EL (cell line): ENCODE results near the gene MAGEA8.
"Not testable (repeated sequence)": the region's sequence is repeated elsewhere in the genome, so short reads cannot be mapped to it uniquely, and the experiment has no call there.

ENCODE experiments used
- DNase-seq: peaks from one replicate; pipeline ENCODE4 v3.0.0-alpha.2; 2016

The MAGEA8 gene, protein sequence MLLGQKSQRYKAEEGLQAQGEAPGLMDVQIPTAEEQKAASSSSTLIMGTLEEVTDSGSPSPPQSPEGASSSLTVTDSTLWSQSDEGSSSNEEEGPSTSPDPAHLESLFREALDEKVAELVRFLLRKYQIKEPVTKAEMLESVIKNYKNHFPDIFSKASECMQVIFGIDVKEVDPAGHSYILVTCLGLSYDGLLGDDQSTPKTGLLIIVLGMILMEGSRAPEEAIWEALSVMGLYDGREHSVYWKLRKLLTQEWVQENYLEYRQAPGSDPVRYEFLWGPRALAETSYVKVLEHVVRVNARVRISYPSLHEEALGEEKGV

DNA sequence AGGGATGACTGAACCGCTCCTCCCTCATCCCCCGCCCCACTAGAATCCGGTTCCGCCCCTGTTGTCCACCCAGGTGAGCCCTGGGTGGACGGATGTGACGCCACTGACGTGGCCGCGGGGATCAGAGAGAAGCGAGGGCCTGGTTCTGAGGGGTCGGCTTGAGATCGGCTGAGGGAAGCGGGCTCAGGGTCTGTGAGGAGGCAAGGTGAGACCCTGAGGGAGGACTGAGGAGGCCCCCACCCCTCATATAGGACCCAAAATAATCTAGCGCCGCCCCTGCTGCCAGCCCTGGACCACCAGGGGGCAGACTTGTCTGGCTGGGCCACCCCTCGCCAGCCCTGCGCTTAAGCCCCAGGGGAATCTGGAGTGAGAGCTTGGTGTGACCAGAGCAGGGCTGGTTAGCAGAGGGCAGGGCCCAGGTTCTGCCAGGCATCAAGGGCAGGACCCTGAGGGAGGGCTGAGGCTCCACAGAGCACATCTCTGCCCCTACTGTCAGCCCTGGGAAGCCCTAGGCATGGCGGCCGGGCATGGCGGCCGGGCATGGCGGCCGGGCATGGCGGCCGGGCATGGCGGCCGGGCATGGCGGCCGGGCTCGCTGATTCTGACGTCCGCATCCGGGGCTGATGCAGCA is at the start of gene MAGEA8:
MAGEA8 (plus strand) TSS at position 103 of the 631 bp plus-strand sequence. CDS start 3,090 bp downstream, outside the sequence.
- DNase-seq, result no peak

DNA sequence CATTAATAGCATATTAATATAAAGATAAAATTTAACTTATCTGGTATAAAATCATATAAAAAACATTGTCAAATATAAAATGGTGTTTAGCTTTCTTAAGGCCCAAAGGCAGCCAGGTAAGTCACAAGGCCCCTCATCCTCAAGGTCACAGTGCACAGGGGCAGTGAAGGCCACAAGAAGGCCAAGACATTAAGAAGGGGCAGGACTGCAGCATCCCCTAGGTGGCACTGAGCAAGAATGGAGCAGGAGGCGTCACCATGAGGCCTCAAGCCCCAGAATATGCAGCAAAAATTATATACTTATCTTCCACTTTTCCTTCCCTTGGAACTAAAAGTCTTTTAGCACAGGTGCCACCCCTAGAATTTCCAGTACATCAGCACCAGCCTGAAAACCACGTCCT is 49.5 kb upstream of the MAGEA8 start:
- DNase-seq, result no peak

DNA sequence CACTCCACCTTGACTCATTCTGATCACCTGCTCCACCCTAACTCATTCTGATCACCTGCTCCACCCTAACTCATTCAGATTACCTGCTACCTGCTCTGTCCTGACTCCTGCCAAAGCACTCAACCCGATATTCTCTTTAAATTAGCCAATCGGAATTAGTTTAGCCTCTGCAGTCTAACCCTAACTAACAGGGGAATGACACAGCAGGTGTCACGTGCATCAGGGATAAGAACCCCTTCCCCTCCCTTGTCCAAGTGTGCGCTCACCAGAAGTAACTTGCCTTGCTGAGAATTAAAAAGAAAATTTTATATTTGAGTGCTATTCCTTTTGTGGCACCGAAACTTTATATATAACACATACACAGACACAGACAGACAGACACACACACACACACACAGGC is 44.3 kb upstream of the MAGEA8 start:
- DNase-seq, result not testable (repeated sequence)

DNA sequence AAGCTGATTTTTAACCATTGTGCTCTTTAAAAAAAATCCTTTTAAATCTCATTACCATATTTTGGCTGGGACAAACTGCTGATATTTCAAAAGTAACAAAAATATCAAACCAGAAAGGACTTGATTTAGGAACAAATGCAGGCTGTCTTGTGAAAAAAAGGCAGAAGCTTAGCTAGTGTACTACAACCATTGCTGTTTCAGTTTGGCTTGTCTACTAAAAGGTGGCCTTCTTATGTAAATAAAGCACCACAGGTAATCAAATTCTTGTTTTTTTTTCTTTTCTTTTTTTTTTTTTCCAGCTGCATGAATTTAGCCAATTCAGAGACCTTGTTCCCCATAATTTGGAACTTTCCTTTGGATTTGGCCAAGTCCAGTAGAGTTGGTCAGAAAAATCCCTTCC is 43.8 kb upstream of the MAGEA8 start:
- no peak for DNase-seq

DNA sequence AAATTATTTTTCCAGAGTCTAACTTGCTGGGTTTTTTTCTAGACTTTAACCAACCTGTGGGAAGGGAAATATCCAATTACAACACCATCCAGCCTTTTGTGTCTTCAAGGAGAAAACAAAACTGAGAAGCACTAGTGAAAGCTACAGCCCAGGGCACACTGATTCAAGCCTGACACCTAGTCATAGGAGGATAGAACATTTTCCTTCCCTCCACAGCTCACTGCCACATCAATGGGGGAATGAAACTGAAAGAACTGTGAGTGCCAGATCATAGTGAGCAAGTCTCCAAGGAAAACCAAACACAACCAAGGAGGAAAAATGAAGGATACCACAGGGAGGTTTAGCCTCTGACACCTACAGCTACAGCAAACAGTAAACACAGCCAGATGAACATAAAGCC is 43.3 kb upstream of the MAGEA8 start:
- no peak for DNase-seq

DNA sequence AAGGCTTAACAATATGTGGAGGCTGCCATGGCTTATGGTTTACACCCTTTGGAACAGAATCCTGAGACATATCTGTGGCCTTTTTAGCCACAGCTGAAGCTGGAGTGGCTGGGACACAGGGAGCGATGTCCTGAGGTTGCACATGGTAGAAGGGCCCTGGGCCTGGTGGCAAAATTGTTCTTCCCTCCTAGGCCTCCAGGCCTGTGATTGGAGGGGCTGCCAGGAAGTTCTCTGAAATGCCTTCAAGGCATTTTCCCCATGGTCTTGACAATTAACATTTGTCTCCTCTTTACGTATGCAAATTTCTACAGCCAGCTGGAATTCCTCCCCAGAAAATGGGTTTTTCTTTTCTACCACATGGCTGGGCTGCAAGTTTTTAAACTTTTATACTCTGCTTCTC is 39.1 kb upstream of the MAGEA8 start:
- no peak for DNase-seq

DNA sequence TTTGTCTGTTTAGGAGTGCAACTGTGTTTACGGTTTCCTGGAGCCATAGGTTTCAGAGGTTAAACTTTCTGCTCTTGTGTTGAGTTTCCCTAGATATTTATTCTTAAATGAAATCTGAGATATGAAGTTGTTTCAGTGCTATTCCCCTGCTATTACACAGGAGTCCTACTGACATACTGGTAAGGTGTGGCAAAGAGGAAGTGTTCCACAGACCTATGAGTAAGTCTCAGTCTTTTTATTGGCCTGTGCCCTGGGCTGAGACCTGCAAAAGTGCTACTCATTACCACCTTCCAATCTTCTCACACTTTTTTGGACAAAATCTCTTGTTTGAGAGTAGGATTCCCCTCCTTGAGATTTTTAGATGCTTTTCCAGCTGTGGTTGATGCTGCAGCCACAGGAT is 35.6 kb upstream of the MAGEA8 start:
- no peak for DNase-seq

DNA sequence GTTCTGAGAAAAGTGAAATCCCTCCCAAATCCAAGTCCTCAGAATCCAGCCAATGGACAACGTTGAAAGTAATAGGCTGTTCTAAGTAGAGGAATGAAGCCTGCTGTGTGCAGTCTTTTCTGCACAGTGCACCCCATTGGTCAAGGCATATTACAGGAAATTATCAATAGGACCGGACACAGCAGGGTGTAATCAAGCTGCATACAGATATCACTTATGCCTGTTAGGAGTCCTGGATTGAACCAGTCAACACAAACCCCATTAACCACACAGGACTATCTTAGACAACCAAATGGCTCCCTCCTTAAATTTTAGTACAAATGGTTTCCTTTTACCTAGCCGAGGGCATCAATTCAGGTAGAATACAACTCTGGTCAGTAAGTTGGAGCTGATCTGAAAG is 34.2 kb upstream of the MAGEA8 start:
- no peak for DNase-seq

DNA sequence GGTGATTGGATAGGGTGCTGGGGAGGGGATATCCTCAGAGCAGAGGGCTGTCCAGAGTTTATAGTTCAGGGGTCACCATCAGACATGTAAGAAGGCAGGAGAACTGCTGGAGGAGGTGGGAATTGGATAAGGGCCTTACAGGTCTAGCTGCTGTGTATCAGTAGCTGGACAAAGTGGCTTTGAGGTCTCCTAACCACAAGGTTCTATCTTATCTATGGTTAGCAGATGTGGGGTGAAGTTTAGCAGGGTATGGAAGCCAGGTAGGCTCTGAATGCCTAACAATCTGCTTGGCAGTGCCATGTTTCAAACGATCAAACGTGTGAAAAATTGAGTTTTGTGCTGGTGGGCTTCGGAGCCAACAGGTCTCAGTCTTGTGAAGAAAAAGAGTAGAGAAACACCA is 32.1 kb upstream of the MAGEA8 start:
- no peak for DNase-seq

DNA sequence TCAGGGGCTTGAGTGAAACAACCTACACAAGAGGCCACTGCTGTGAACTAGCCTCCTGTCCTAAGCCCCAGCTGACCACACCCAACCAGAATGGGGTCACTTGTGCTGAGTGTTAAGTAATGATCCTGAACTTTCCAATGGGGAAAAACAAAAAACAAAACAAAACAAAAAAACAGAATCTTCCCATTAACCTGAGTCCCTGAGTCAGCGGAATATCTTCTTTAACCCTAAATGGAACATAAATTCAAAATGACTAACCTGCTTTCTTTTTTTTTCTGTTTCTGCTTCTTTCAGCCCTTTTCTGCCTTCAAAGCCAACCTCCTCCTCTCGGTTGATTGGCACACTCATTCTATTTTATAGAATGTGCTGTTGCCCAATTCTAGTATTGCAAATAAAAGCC is 31.2 kb upstream of the MAGEA8 start:
- no peak for DNase-seq

DNA sequence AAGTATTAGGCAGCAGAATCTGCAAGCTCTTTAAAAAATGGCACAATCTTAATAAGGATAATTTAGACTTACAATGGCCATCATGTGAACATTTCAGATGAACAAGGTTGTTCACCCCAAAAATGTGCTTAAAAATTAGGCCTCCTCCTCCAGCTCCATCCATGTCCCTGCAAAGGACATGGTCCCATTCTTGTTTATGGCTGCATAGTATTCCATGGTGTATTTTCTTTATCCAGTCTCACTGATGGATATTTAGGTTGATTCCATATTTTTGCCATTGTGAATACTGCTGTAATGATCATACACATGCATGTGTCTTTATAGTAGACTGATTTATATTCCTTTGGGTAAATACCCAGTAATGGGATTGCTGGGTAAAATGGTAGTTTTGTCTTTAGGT is 29.1 kb upstream of the MAGEA8 start:
- no peak for DNase-seq

DNA sequence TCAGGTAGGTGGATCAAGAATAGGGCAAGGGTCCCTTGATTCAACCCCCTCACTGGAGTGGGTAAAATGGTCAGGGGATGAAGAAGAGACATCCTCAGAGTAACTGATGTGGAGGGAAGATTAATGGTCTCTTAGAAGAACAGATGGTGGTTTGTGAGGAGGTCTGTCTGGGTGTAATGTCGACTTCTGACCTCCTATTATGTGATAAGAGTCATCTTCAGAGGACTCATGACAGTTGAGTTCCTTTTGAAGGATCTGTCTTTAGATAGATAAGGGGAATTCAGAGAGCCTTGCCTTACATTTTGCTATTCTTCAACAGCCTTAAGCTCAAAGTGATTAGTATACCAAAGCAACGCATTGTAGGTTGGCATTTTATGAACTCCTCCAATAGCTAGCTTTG is 27.1 kb upstream of the MAGEA8 start:
- DNase-seq, result no peak

DNA sequence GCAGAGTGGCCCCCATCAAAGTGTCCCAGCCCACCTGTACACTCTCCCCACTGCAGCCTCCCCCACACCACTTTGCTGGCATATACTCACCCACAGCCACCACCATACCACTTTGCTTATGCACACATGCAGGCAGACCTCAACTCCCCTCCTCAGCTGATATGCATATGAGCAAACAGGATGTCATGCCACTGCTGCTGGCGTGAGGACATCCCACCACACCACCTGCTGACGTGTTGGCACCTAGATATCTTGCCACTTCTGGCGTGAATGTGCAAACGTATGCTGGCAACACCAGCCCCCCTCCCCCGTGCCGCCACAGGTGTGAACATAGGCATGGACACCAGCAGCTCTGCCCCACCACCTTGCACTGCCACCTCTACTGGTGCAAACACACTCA is 22.4 kb upstream of the MAGEA8 start:
- no peak for DNase-seq

DNA sequence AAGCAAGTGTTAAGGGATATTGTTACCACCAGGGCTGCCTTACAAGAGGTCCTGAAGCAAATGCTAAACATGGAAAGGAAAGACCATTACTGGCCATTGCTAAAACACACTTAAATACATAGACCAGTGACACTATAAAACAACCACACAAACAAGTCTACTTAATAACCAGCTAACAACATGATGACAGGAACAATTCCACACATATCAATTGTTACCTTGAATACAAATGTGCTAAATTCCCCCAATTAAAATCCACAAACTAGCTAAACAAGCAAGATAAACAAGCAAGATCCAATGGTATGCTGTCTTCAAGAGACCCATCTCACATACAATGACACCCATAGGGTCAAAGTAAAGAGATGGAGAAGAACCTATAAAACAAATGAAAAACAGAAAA is 20.5 kb upstream of the MAGEA8 start:
- DNase-seq, result no peak

DNA sequence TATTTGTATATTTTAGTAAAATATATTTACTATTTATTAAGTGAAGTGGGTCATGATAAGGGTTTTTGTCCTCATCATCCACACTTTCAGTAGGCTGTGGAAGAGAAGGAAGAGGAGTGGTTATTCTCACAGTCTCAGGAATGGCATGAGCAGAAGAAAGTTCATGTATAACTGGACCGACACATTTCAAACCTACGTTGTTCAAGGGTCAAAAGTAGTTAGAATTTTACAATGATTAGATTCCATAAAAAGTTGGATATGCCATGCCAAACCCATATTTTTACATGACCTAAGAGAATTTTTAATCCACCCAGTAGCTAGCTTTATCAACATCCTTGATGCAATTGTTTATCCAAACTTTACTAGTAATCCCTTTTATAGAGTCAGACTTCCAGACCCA is 15.6 kb upstream of the MAGEA8 start:
- no peak for DNase-seq

DNA sequence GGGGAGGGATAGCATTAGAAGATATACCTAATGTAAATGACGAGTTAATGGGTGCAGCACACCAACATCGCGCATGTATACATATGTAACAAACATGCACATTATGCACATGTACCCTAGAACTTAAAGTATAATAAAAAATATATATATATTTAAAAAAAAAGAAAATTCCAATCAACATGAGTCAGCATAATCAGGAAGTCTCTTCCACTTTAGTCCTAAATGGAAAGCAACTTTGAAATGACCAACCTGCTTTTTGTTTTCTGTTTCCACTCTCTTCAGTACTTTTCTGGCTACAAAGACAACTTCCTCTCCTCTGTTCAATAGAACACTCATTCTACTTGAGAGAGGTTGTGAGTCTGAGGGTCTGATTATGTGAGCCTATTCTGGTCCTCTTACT is 13.5 kb upstream of the MAGEA8 start:
- DNase-seq, result no peak

DNA sequence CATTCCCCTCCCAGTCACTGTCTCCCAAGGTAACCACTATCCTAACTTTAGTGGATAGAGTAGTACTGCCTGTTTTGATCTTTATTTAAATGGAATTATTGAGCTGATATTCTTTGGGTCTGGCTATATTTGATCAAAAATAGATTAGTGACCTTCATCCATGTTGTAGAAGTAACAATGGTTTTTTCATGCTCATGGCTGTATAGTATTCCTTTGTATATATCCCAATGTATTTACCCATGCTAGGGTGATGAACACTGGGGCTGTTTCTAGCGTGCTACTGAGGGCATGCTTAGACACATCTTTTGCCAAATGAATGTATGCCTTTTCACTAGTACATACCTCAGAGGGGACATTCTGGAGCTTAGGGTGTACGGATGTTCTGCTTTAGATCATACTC is 10.1 kb upstream of the MAGEA8 start:
- DNase-seq, result no peak

DNA sequence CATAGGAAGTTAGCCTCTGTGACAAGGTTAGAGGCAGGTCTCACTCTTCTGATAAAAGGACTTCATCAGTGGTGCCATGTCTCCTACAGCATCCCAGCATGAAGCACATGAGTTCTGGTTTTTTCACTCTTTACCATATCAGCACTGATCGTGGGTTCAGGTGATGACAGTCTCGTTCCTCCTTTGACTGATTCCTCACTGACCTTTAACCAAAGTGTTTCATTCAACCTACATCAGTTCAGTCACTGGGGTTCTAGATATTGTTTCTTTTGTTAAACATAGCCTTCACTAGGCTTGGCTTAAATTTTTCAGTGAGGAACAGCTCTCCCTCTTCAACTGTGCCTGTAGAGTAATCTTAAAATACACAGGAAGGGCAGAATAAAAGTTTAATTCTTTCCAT is 9.6 kb upstream of the MAGEA8 start:
- DNase-seq, result no peak

DNA sequence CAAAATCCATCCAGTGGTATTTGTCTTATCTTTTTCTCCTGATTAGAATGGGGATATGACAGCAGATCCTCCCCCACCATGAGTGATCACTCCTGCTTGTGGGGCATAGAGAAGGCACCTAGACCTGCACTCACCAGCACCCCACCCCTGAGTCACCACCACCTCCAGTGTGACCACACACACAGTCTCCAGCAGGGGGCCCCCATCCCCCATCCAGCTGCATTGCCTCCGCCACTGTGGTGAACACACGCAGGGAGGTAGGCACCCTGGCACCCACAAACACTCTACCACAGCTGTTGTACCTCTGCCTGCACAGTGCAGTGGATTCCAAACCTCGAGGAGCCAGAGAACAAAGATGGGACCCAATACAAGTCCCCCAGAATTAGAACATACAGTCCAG is 9.0 kb upstream of the MAGEA8 start:
- DNase-seq, result peak; percentile 13

DNA sequence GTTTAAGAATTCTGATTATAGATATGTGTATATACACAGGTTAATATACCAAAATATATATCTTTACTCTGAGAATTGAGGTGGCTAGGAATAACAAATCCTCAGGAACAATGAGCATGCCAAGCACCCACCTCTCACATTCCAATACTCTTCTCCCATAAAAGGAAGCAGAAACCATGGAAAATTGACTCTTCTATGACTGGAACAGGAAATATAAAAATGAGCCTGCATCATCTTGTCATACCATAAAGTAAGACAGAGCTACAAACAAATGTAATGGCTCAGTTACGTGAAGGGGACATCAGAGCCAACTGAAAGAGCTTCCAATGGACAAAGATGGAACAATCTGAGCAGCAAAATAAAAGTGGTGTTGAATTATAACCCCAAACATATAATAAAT is 3.8 kb upstream of the MAGEA8 start:
- no peak for DNase-seq

DNA sequence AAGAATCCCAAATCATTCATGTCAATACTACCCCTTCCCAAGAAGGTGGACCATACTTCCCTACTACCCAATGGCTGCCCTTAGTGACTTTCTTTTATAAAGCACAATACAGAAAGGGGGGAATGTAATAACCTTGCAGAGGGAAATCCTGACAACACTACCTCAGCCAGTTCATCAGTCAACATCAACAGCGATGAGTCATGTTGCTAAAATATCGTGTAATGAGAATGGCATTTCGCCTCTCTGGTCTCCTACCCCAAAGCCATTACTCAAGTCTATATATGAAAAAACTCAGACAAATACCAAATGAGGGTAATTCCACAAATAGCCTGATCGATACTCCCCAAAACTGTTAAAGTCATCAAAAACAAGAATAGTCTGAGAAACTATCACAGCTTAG is 3.3 kb upstream of the MAGEA8 start:
- DNase-seq, result peak; percentile 36

DNA sequence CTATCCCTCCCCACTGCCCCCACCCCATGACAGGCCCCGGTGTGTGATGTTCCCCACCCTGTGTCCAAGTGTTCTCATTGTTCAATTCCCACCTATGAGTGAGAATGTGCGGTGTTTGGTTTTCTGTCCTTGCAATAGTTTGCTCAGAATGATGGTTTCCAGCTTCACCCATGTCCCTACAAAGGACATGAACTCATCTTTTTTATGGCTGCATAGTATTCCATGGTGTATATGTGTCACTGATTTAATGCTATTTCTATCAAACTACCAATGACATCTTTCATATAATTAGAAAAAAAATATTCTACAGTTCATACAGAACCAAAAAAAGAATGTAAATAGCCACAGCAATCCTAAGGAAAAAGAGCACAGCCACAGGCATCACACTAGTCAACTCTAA is 9.8 kb downstream of the MAGEA8 start:
- not testable (repeated sequence) for DNase-seq

DNA sequence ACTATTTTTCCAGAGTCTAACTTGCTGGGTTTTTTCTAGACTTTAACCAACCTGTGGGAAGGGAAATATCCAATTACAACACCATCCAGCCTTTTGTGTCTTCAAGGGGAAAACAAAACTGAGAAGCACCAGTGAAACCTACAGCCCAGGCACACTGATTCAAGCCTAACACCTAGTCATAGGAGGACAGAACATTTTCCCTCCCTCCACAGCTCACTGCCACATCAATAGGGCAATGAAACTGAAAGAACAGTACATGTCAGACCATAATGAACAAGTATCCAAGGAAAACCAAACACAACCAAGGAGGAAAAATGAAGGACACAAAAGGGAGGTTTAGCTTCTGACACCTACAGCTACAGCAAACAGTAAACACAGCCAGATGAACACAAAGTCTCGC is 17.6 kb downstream of the MAGEA8 start:
- DNase-seq, result no peak

DNA sequence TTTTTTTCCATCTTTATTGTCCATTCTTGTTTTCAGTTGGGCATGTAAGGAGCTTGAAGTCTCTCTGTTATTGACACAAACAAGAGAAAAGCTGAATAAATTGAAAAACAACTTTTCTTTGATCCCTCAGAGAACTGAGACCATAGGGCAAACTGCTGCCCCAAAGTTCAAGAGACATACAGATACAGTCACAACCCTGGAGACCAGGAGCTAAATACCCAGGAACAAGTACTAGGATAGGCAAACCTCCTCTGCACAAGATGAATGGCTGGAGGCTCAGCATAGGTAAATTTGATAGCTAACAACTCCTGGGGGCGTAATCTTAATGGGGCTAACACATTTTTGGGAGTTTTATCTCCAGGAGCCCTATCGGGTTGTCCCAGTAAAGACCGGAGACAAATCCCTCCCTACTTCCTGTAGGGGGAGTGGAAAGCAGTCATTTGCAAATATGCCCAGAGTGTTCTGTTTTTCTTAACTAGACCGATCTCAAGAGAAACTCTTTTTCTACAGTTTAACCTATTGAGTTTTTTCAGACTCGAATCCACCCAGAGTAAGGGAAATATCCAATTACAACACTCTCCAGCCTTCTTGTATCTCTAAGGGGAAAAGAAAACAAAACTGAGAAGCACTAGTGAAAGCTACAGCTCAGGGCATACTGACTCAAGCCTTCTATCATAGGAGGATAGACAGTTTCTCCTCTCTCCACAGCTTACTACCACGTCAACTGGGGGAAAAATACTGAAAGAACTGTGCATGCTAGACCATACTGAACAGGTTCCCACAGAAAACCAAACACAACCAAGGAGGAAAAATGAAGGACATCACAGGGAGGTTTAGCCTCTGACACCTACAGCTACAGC is 23.1 kb downstream of the MAGEA8 start:
- DNase-seq, result peak; percentile 10
